Measurements from ENCODE around the gene GALNT14.

Gene GALNT14

DNA sequence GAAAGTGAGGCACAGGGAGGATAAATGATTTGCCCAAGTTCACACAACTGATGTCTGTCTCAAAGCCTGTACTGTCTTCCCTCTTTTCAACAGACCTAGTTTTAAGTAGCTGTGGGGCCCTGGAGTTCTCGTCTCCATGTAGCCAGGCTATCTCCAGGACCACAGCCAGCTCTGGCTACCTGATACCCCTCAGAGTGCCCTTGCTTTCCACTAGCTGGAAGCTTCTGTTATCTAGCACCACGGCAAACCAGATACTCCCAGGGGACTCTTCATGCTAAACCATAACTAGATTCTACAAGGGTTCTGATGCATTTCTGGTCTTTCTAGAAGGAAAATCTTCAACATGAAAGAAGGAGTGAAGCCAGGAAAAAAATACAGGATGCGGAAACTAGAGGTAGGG, 137.3 kb downstream of the GALNT14 start:
- no peak for DNase-seq (ENCODE audit: insufficient read length, low spot score)
- no peak for FAIRE-seq
- TF ChIP-seq POLR2A (IDR thresholded peaks at IDR 0.05; ENCODE audit: low read depth, low read length) (no peak), SPI1 (IDR thresholded peaks at IDR 0.05; ENCODE audit: low read depth, low read length) (no peak), POLR2AphosphoS5 (IDR thresholded peaks at IDR 0.05; ENCODE audit: low read depth, low read length) (no peak), POU2F2 (IDR thresholded peaks at IDR 0.05; ENCODE audit: low read depth, low read length) (no peak), PAX5 (IDR thresholded peaks at IDR 0.05; ENCODE audit: insufficient read depth, low read length, severe bottlenecking) (no peak), TAF1 (IDR thresholded peaks at IDR 0.05; ENCODE audit: low read depth, low read length) (no peak)

GRCh38 chr2:30998672-30999071, 139.6 kb downstream of the GALNT14 start:
- FAIRE-seq, result no peak
- no peak for DNase-seq (ENCODE audit: insufficient read length, low spot score)
- no peak for TF ChIP-seq POLR2A (IDR thresholded peaks at IDR 0.05; ENCODE audit: low read depth, low read length)
- TF ChIP-seq POLR2AphosphoS5 (IDR thresholded peaks at IDR 0.05; ENCODE audit: low read depth, low read length), result no peak
- TF ChIP-seq TAF1 (IDR thresholded peaks at IDR 0.05; ENCODE audit: low read depth, low read length), result no peak
- no peak for TF ChIP-seq PAX5 (IDR thresholded peaks at IDR 0.05; ENCODE audit: insufficient read depth, low read length, severe bottlenecking)
- TF ChIP-seq SPI1 (IDR thresholded peaks at IDR 0.05; ENCODE audit: low read depth, low read length), result no peak
- no peak for TF ChIP-seq POU2F2 (IDR thresholded peaks at IDR 0.05; ENCODE audit: low read depth, low read length)

DNA sequence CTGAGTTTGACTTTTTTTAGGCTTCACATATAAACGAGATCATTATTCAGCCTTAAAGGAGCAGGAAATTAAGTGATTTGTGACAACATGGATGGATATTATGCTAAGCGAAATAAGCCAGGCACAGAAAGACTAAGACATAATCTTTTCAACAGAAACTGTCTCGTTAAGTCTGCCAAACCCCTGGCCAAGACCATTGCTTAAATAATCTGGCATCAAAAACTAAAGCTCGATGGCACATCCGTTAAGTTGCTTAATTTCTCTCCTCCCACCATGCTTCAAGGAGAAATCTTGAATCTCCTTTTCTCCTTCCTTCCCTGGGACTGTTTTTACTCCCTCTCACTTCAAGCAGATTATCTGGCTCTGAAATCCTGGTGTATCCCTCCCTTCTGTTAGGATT, 140.3 kb downstream of the GALNT14 start:
- DNase-seq (ENCODE audit: insufficient read length, low spot score) (no peak), FAIRE-seq (no peak)
- TF ChIP-seq POLR2AphosphoS5 (IDR thresholded peaks at IDR 0.05; ENCODE audit: low read depth, low read length) (no peak), POLR2A (IDR thresholded peaks at IDR 0.05; ENCODE audit: low read depth, low read length) (no peak)

DNA sequence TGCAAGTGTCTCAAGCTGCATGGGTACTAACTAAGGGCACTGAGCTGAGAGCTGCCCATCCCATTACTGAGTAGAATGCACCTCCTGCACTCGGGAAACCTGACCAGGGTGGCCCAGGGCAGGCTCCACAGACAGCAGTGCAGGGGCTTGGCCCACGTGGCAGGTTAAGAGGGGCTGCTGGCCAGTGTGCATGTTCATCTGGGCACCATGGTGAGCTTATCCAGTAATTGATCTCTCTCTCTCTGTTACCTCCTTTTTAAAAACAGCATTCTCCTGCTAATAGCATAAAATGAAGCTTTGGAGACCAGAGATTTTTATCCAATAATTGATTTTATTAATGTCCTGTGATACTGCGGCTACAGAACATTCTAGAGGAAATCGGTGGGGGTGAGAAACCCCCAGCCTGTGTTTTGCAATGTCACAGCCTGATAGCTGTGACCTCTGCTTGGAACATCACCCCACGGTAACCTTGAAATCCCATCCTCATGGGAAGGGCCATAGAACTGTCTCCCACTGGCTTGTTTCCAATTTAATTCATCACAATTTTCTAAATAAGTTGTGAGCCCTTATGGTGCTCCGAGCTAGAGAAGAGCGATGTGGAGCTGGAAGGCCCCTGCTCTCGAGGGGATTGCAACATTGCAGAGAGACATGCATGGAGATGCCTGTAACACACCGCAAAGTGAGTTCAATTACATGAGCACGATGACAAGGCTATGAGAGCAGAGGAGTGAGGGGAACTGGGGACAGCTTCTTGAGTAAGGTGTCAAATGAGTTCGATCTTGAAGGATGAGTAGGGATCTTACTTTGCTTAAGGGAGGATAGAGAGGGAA, 143.8 kb downstream of the GALNT14 start:
- DNase-seq (ENCODE audit: insufficient read length, low spot score), result no peak
- no peak for FAIRE-seq
- TF ChIP-seq POU2F2 (IDR thresholded peaks at IDR 0.05; ENCODE audit: low read depth, low read length), result no peak
- no peak for TF ChIP-seq SPI1 (IDR thresholded peaks at IDR 0.05; ENCODE audit: low read depth, low read length)
- TF ChIP-seq POLR2A (IDR thresholded peaks at IDR 0.05; ENCODE audit: low read depth, low read length), result no peak
- no peak for TF ChIP-seq PAX5 (IDR thresholded peaks at IDR 0.05; ENCODE audit: insufficient read depth, low read length, severe bottlenecking)
- TF ChIP-seq TAF1 (IDR thresholded peaks at IDR 0.05; ENCODE audit: low read depth, low read length), result no peak
- TF ChIP-seq POLR2AphosphoS5 (IDR thresholded peaks at IDR 0.05; ENCODE audit: low read depth, low read length), result no peak

GRCh38 chr2:30992781-30993180, 145.5 kb downstream of the GALNT14 start:
- TF ChIP-seq SPI1 (IDR thresholded peaks at IDR 0.05; ENCODE audit: low read depth, low read length) (no peak), POLR2A (IDR thresholded peaks at IDR 0.05; ENCODE audit: low read depth, low read length) (no peak), TAF1 (IDR thresholded peaks at IDR 0.05; ENCODE audit: low read depth, low read length) (no peak), PAX5 (IDR thresholded peaks at IDR 0.05; ENCODE audit: insufficient read depth, low read length, severe bottlenecking) (no peak), POU2F2 (IDR thresholded peaks at IDR 0.05; ENCODE audit: low read depth, low read length) (no peak), POLR2AphosphoS5 (IDR thresholded peaks at IDR 0.05; ENCODE audit: low read depth, low read length) (no peak)
- DNase-seq (ENCODE audit: insufficient read length, low spot score) (no peak), FAIRE-seq (no peak)

GRCh38 chr2:30990671-30991070, 147.6 kb downstream of the GALNT14 start:
- FAIRE-seq, result no peak
- DNase-seq (ENCODE audit: insufficient read length, low spot score), result no peak
- TF ChIP-seq SPI1 (IDR thresholded peaks at IDR 0.05; ENCODE audit: low read depth, low read length) (no peak), POLR2AphosphoS5 (IDR thresholded peaks at IDR 0.05; ENCODE audit: low read depth, low read length) (no peak), PAX5 (IDR thresholded peaks at IDR 0.05; ENCODE audit: insufficient read depth, low read length, severe bottlenecking) (no peak)

GRCh38 chr2:30990176-30990575, 148.1 kb downstream of the GALNT14 start:
- FAIRE-seq (no peak), DNase-seq (ENCODE audit: insufficient read length, low spot score) (no peak)
- TF ChIP-seq SPI1 (IDR thresholded peaks at IDR 0.05; ENCODE audit: low read depth, low read length), result no peak
- no peak for TF ChIP-seq PAX5 (IDR thresholded peaks at IDR 0.05; ENCODE audit: insufficient read depth, low read length, severe bottlenecking)
- no peak for TF ChIP-seq POLR2AphosphoS5 (IDR thresholded peaks at IDR 0.05; ENCODE audit: low read depth, low read length)
- TF ChIP-seq POLR2A (IDR thresholded peaks at IDR 0.05; ENCODE audit: low read depth, low read length), result no peak
- no peak for TF ChIP-seq POU2F2 (IDR thresholded peaks at IDR 0.05; ENCODE audit: low read depth, low read length)
- no peak for TF ChIP-seq TAF1 (IDR thresholded peaks at IDR 0.05; ENCODE audit: low read depth, low read length)

DNA sequence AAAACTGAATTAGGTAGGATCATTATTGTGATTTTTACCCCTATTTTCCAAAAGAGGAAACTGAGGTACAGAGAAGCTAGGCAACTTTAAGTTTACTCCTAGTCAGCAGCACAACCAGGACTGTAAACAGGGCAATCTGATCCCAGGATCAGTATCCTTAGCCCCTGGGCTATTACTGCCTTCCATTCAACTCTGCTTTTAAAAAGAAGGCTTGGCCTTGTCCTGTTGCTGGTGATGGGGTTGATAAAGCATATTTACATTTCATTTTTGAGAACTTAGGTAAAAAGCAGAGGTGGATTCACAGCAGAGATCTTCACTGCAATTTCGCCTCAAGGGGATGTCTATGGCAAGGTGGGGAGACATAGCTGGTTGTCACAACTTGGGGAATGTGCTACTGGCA, 148.5 kb downstream of the GALNT14 start:
- no peak for TF ChIP-seq TAF1 (IDR thresholded peaks at IDR 0.05; ENCODE audit: low read depth, low read length)
- TF ChIP-seq PAX5 (IDR thresholded peaks at IDR 0.05; ENCODE audit: insufficient read depth, low read length, severe bottlenecking), result no peak
- no peak for TF ChIP-seq SPI1 (IDR thresholded peaks at IDR 0.05; ENCODE audit: low read depth, low read length)
- no peak for TF ChIP-seq POLR2A (IDR thresholded peaks at IDR 0.05; ENCODE audit: low read depth, low read length)
- TF ChIP-seq POLR2AphosphoS5 (IDR thresholded peaks at IDR 0.05; ENCODE audit: low read depth, low read length), result no peak
- TF ChIP-seq POU2F2 (IDR thresholded peaks at IDR 0.05; ENCODE audit: low read depth, low read length), result no peak
- FAIRE-seq, result no peak
- DNase-seq (ENCODE audit: insufficient read length, low spot score), result no peak

DNA sequence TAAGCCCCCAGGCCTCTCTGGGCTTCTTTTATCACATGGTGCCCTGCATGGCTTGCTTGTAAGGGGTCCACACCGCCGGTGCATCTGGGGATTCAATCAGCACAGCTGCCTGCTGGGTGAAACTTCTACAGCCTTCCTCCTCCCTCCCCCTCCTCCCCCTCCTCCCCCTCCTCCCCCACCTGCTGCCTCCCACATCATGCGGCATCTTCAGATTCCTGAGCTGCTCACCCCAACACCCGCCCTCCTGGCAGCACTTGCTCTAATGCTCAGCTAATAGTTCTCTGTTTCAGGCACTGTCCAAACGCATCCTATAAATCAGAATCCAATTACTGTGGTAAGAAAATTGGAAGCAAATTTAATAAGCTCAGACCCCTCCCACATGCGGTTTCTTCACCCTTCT, 150.7 kb downstream of the GALNT14 start:
- FAIRE-seq (no peak), DNase-seq (ENCODE audit: insufficient read length, low spot score) (no peak)
- TF ChIP-seq POLR2A (IDR thresholded peaks at IDR 0.05; ENCODE audit: low read depth, low read length) (no peak), POU2F2 (IDR thresholded peaks at IDR 0.05; ENCODE audit: low read depth, low read length) (no peak)

DNA sequence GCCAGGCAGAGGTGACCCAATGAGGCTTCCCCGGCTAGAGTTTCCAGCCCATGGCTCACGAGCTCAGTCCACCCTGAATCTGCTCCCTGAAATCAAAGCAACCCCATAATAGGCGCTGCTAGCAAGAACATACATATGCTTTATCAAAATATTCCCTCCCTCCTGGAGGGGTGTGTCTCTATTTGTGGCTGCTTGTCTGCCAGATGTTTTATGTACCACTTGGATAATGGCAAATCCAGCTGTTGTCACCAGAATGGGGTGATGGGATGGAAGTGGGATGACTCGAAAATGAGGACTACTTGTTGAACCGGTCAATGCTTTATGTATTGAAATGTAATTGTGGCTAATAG, 152.0 kb downstream of the GALNT14 start:
- no peak for TF ChIP-seq POU2F2 (IDR thresholded peaks at IDR 0.05; ENCODE audit: low read depth, low read length)
- TF ChIP-seq PAX5 (IDR thresholded peaks at IDR 0.05; ENCODE audit: insufficient read depth, low read length, severe bottlenecking), result no peak
- TF ChIP-seq TAF1 (IDR thresholded peaks at IDR 0.05; ENCODE audit: low read depth, low read length), result no peak
- no peak for TF ChIP-seq POLR2A (IDR thresholded peaks at IDR 0.05; ENCODE audit: low read depth, low read length)
- no peak for TF ChIP-seq POLR2AphosphoS5 (IDR thresholded peaks at IDR 0.05; ENCODE audit: low read depth, low read length)
- no peak for TF ChIP-seq SPI1 (IDR thresholded peaks at IDR 0.05; ENCODE audit: low read depth, low read length)
- DNase-seq (ENCODE audit: insufficient read length, low spot score) (no peak), FAIRE-seq (no peak)

Data from GM12891 (cell line).